Testis (tissue), 2 donors: ENCODE data around the gene ANTXR1.

Source experiments
- POLR2A ChIP-seq: fragments of 450-650 bp; IDR thresholded peaks from one replicate; pipeline ENCODE4 v1.6.1; 2017; ENCODE audit warnings: antibody characterized with exemption, mild to moderate bottlenecking, moderate library complexity
- TF ChIP-seq, protein P1 (sequence below), 3 experiments: fragments of 450-650 bp in 2 of 3; fragments of 200-600 bp in 1 of 3; sonication (generic) in 1 of 3; IDR thresholded peaks; one replicate each; pipeline ENCODE4 v1.5.1; 2016 to 2019; ENCODE audit warnings: antibody characterized with exemption in 3 of 3, mild to moderate bottlenecking in 2 of 3, moderate library complexity in 1 of 3

DNA sequence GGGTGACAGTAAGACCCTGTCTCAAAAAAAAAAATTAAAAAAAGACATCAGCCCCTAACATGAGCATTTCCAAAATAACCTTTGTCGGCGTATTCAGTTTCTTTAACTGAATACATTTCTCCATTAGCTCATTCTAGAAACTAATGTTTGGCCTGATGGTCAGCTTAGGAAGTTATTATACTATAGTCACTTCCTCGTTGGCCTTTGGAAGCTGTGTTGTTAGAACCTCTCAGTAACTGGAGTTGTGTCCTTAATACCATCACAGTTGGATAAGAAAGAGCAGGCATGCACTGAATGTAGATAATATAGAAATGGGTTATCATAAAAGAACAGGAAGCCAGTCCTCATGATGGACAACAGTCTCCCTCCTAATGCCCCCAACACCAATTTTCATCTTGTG is 112.8 kb downstream of the ANTXR1 start:
- TF ChIP-seq, protein P1, sequence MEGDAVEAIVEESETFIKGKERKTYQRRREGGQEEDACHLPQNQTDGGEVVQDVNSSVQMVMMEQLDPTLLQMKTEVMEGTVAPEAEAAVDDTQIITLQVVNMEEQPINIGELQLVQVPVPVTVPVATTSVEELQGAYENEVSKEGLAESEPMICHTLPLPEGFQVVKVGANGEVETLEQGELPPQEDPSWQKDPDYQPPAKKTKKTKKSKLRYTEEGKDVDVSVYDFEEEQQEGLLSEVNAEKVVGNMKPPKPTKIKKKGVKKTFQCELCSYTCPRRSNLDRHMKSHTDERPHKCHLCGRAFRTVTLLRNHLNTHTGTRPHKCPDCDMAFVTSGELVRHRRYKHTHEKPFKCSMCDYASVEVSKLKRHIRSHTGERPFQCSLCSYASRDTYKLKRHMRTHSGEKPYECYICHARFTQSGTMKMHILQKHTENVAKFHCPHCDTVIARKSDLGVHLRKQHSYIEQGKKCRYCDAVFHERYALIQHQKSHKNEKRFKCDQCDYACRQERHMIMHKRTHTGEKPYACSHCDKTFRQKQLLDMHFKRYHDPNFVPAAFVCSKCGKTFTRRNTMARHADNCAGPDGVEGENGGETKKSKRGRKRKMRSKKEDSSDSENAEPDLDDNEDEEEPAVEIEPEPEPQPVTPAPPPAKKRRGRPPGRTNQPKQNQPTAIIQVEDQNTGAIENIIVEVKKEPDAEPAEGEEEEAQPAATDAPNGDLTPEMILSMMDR (IDR thresholded peaks at IDR 0.05), result no peak
- TF ChIP-seq POLR2A, result no peak
